ENCODE measurements around the gene LLGL2.

The LLGL2 gene

DNA sequence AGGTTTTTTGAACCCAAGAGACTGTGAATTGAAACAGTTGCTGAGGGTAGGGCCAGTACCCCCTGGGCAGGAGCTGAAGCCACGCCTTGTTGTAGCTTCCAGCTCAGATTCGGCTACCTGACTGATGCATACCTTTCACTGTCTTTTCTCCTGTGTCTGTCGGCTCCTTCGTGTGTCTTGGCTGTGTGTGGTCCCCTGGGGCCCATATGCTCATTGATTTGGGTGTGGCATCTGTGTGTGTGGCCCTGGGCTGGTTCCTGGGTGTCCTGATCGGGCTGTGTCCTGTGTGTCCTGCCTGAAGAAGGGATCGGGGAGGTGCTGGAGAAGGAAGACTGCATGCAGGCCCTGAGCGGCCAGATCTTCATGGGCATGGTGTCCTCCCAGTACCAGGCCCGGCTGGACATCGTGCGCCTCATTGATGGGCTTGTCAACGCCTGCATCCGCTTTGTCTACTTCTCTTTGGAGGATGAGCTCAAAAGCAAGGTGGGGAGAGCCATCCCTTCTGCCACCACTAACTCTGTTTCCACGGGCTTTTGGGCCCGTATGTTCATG is 31.1 kb upstream of the LLGL2 start:
- no peak overlapping the region for H3K4me3 ChIP-seq (ENCODE audit: low read depth, low read length)
- ChIA-PET CTCF (interaction anchor here (1.4 to 3.3 kb wide), 3 partner anchors 10 to 125 kb away, joined by 3 to 15 read pairs (median 3); no protein-coding TSS in a partner anchor), POLR2A (no interaction called here)
- no peak for DNase-seq (ENCODE audit: low read depth, low spot score)
- TF ChIP-seq, protein P1, sequence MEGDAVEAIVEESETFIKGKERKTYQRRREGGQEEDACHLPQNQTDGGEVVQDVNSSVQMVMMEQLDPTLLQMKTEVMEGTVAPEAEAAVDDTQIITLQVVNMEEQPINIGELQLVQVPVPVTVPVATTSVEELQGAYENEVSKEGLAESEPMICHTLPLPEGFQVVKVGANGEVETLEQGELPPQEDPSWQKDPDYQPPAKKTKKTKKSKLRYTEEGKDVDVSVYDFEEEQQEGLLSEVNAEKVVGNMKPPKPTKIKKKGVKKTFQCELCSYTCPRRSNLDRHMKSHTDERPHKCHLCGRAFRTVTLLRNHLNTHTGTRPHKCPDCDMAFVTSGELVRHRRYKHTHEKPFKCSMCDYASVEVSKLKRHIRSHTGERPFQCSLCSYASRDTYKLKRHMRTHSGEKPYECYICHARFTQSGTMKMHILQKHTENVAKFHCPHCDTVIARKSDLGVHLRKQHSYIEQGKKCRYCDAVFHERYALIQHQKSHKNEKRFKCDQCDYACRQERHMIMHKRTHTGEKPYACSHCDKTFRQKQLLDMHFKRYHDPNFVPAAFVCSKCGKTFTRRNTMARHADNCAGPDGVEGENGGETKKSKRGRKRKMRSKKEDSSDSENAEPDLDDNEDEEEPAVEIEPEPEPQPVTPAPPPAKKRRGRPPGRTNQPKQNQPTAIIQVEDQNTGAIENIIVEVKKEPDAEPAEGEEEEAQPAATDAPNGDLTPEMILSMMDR (IDR thresholded peaks at IDR 0.05; ENCODE audit: insufficient read depth, low read length, missing control alignments), result no peak

DNA sequence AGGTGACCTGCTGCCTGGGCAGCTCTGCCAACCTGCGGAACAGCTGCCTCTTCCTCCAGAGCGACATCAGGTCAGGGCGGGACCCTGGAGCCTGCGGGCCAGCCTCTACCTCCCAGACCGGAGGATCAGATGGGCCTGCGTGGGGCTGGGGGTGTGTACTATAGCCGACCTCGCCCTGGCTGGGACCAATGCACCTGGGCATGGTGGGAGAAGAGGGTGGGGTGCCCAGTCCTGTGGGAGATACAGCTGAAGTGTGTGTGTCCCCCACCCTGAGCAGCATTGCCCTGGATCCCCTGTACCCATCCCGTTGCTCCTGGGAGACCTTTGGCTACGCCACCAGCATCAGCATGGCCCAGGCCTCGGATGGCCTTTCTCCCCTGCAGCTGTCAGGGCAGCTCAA is 29.5 kb upstream of the LLGL2 start:
- ChIA-PET POLR2A (no interaction called here), CTCF (interaction anchor here (1.0 to 3.3 kb wide), 4 partner anchors 8 to 137 kb away, joined by 3 to 15 read pairs (median 3); partner anchors contain the start of gene SMIM5)
- no peak overlapping the region for H3K4me3 ChIP-seq (ENCODE audit: low read depth, low read length)
- TF ChIP-seq, protein P1 (IDR thresholded peaks at IDR 0.05; ENCODE audit: insufficient read depth, low read length, missing control alignments), result no peak
- DNase-seq (ENCODE audit: low read depth, low spot score), result no peak

DNA sequence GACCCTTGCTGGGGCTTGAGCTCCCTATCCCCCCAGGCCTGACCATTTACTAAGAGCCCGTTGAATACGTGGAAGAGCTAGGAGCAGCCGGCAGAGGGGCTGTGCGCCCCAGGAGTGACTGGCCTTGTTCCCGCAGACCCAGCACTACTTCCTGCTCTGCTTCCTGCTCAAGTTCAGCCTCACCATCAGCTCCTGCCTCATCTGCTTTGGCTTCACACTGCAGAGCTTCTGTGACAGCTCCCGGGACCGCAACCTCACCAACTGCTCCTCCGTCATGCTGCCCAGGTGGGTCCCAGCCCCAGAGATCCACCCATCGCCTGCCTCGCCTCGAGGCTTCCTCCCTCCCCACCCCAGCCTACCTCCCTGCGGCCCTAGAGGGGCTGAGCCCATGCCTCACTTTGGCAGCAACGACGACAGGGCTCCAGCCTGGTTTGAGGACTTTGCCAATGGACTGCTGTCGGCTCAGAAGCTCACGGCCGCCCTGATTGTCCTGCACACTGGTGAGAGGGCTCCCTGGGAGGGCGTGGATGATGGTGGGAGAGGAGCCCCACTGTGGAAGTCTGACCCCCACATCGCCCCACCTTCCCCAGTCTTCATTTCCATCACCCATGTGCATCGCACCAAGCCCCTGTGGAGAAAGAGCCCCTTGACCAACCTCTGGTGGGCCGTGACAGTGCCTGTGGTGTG is 27.3 kb upstream of the LLGL2 start:
- no peak overlapping the region for H3K4me3 ChIP-seq (ENCODE audit: low read depth, low read length)
- CTCF ChIA-PET, result interaction anchor here (0.8 to 2.8 kb wide), 5 partner anchors 12 to 135 kb away, joined by 3 to 10 read pairs (median 4); partner anchors contain the start of genes SMIM5 and TSEN54
- POLR2A ChIA-PET, result interaction anchor here (0.5 to 1.4 kb wide), 3 partner anchors 23 to 84 kb away, joined by 3 to 4 read pairs (median 3); no protein-coding TSS in a partner anchor
- no peak for DNase-seq (ENCODE audit: low read depth, low spot score)
- TF ChIP-seq, protein P1 (IDR thresholded peaks at IDR 0.05; ENCODE audit: insufficient read depth, low read length, missing control alignments), result no peak

- no peak for DNase-seq (ENCODE audit: low read depth, low spot score)
- CTCF ChIA-PET, result interaction anchor here (0.7 to 2.8 kb wide), 5 partner anchors 10 to 135 kb away, joined by 3 to 10 read pairs (median 3); partner anchors contain the start of genes SMIM5 and TSEN54
- TF ChIP-seq, protein P1 (IDR thresholded peaks at IDR 0.05; ENCODE audit: insufficient read depth, low read length, missing control alignments), result no peak
- H3K4me3 ChIP-seq (ENCODE audit: low read depth, low read length), result no peak overlapping the region
- POLR2A ChIA-PET, result interaction anchor here (1.4 kb wide), 1 partner anchor 54 kb away, joined by 4 read pairs; no protein-coding TSS in a partner anchor
Observed at GRCh38 chr17:75498726-75499213, 26.7 kb upstream of the LLGL2 start.

GRCh38 chr17:75499313-75500022 is 26.0 kb upstream of the LLGL2 start:
- CTCF ChIA-PET, result interaction anchor here (0.7 to 2.8 kb wide), 5 partner anchors 9 to 134 kb away, joined by 3 to 10 read pairs (median 3); partner anchors contain the start of genes SMIM5 and TSEN54
- no peak overlapping the region for H3K4me3 ChIP-seq (ENCODE audit: low read depth, low read length)
- POLR2A ChIA-PET, result no interaction called here
- TF ChIP-seq, protein P1 (IDR thresholded peaks at IDR 0.05; ENCODE audit: insufficient read depth, low read length, missing control alignments), result no peak
- no peak for DNase-seq (ENCODE audit: low read depth, low spot score)
